PC-3 (cell line): ENCODE results near the gene GALNT10.

Experiments used
- EZH2 ChIP-seq: fragments of 300-600 bp; sonication (generic); IDR thresholded peaks from one replicate; pipeline ENCODE4 v1.6.1; 2017; ENCODE audit warnings: antibody characterized with exemption, mild to moderate bottlenecking, low read length; ENCODE audit not compliant: unreplicated experiment
- EZH2phosphoT487 ChIP-seq: fragments of 300-600 bp; sonication (generic); IDR thresholded peaks from 2 replicates; pipeline ENCODE4 v1.6.1; 2018; ENCODE audit warnings: mild to moderate bottlenecking, antibody characterized with exemption, low read length, borderline replicate concordance
- TF ChIP-seq, protein P1 (sequence below): fragments of 300-600 bp; sonication (generic); conservative IDR thresholded peaks from 2 replicates; pipeline ENCODE4 v1.5.1; 2017; ENCODE audit warnings: antibody characterized with exemption, low read depth, mild to moderate bottlenecking, low read length

GRCh38 chr5:154220625-154221024 is 30.1 kb downstream of the GALNT10 start:
- no peak for TF ChIP-seq EZH2
- TF ChIP-seq, protein P1, sequence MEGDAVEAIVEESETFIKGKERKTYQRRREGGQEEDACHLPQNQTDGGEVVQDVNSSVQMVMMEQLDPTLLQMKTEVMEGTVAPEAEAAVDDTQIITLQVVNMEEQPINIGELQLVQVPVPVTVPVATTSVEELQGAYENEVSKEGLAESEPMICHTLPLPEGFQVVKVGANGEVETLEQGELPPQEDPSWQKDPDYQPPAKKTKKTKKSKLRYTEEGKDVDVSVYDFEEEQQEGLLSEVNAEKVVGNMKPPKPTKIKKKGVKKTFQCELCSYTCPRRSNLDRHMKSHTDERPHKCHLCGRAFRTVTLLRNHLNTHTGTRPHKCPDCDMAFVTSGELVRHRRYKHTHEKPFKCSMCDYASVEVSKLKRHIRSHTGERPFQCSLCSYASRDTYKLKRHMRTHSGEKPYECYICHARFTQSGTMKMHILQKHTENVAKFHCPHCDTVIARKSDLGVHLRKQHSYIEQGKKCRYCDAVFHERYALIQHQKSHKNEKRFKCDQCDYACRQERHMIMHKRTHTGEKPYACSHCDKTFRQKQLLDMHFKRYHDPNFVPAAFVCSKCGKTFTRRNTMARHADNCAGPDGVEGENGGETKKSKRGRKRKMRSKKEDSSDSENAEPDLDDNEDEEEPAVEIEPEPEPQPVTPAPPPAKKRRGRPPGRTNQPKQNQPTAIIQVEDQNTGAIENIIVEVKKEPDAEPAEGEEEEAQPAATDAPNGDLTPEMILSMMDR, result no peak
- TF ChIP-seq EZH2phosphoT487, result no peak
